HG02588 (cell line): ENCODE data around the gene ZNF524.

Experiments used
- ATAC-seq: cut with Tn5 transposase; IDR thresholded peaks from one replicate; pipeline ENCODE4 v1.9.1; 2021; ENCODE audit warnings: mild to moderate bottlenecking, moderate library complexity; ENCODE audit not compliant: unreplicated experiment

The ZNF524 gene

GRCh38 chr19:55652311-55653128 lies 52.4 kb downstream of the ZNF524 start:
- no peak for ATAC-seq
